ENCODE data around the gene SHISAL2A.

SHISAL2A gene

DNA sequence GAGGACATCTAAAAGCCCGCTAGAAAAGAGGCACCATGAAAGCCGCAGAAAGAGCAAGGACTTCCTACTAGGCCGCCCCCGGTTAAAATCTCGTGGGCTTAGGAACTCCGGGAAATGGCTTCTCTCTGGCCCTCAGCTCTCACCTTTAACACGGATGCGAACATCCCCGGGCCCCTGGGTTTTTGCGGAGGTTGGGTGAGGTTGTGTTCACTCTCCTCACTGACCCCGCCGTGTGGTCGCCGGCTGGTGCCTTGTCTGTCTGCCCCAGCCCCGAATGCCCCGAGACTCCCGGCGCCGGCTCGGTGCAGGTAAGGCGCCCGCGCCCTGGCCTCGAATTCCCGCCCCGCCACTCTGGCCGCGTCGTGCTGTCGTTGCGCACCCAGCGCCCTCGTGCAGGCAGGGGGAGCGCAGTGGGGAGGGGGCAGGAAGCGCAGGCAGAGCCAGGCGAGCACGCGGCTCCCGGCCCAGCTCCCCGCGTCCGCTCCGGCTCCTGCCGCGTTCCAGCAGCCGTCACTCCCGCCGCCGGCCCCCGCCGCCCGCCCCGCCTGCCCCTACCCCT, at the start of gene SHISAL2A:
SHISAL2A (plus strand) TSS at position 437 of the 559 bp plus-strand sequence. CDS start 326 bp downstream, outside the sequence.
- peak; percentile 54 for DNase-seq

GRCh38 chr1:52585474-52585873, 47.5 kb upstream of the SHISAL2A start:
- DNase-seq: no peak

GRCh38 chr1:52588027-52588426, 44.9 kb upstream of the SHISAL2A start:
- no peak for DNase-seq

- DNase-seq: no peak
Observed at GRCh38 chr1:52588535-52588934, 44.4 kb upstream of the SHISAL2A start.

DNA sequence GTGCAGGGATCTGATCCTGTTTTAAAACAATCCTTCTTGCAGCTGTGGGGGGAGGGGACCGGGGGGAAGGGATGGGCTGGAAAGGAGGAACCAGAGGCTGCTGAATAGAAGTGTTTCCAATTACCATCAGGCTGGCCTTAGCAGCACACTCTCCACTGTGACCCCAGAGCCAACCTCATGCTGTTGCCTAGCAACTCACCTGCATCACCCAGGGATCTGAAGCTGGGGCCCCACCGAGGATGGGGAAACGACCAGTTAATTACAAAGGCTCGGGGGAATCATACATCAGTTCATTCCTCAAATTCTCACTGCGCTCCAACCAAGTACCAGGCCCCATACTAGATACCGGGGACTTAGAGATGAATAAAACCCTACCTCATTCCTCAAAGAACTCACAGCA, 42.7 kb upstream of the SHISAL2A start:
- DNase-seq: no peak

DNA sequence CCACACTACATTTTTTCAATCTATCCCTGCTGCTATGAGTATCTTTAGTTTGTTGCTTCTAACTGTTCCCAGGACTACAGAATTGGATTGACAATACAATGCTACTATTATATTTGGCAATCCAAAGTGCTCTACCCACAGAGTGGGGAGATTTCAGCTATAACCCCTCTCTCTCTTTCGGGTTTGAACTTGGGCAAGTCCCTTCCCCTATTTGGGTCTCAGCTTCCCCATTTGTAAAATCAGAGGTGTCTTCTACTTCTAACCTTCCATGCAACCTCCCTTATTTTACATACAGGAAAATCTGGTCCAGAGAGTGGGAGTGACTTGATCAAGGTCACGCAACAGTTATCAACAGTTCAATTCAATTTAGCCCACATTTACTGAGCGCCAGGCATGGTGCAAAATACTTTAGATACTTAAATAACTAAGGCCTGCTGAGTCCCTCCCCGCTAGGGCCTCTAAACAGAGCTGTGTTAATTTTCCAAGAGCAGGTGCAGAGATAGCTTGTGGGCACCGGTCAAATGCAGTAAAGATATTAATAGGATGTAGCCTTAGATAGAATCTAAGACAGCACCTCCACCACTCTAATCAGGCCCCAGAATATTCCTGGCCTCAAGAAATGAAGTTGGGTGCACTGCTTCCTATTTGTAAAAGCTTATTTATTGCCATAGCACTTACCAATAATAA, 40.2 kb upstream of the SHISAL2A start:
- DNase-seq: no peak

- DNase-seq: no peak
Observed at GRCh38 chr1:52593495-52593894, 39.5 kb upstream of the SHISAL2A start.

- no peak for DNase-seq
Observed at GRCh38 chr1:52595061-52595460, 37.9 kb upstream of the SHISAL2A start.

- DNase-seq: no peak
Observed at GRCh38 chr1:52597912-52598311, 35.1 kb upstream of the SHISAL2A start.

GRCh38 chr1:52598729-52599128, 34.2 kb upstream of the SHISAL2A start:
- DNase-seq: no peak

- no peak for DNase-seq
Observed at GRCh38 chr1:52599236-52599635, 33.7 kb upstream of the SHISAL2A start.

DNA sequence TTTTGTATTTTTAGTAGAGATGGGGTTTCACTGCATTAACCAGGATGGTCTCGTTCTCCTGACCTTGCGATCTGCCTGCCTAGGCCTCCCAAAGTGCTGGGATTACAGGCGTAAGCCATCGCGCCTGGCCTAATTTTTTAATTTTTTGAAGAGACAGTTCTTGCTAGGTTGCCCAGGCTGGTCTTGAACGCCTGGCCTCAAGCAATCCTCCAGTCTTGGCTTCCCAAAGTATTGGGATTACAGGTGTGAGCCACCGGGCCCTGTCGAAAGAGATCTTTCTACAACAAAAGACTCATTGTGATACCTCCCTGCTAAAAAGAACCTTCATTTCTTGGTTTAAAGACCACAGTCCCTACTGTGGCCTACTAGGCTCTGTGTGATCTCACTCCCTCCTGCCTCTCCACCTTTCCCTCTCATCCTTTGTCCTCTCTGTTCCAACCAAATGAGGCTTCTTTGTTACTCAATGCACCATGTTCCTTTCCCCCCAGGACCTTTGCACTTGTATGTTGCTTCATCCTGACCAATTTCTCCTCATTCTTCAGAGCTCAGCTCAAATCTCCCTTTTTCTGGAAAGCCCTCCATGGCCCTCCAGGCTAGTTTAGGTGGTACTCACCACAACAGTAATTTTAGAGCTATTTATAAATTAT, 32.3 kb upstream of the SHISAL2A start:
- DNase-seq: no peak

DNA sequence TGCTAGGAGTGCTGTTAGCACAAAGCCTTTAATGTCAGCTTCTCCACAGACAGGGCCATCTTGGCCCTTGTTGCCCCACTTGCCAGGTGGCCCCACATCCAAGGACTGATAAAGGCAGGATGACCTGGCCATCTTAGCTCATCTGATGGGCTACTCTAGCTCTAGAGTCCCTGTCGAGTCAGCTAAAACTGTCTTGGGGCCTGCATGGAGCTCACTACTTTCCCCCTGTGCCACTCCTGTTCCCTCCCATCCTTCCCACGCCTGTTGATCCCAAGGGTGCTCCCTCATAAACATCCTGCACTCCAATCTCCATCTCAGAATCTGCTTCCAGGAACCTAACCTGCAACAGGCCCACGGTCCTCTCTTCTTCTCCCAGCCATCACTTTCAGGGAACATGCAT, 31.4 kb upstream of the SHISAL2A start:
- DNase-seq: no peak

- DNase-seq: peak; percentile 50
Observed at GRCh38 chr1:52601991-52602855, 30.7 kb upstream of the SHISAL2A start, which contains the start of gene GPX7. Gene GPX7, plus strand, starts transcription at chr1:52602371. Its CDS starts 39 bp downstream, at chr1:52602410.

GRCh38 chr1:52602856-52603600, 29.9 kb upstream of the SHISAL2A start:
- DNase-seq: peak; percentile 7

DNA sequence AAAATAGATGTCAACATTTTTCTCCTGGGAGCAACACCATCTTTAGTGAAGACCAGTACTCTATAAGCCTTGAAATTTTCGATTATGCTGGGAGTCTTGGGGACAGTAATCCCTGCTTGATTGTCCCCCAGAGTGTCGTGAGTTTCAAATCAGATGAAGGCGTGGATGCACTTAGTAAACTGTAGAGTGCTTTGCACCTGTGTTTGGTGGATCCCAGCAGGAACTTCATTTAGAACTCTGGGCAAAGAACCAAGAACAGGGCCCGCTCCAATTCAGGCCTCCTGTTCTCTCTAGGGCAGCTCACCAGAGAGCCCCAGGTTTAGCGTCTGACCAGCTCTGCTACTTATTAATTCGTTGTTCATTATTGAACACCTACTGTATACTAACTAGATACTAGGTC, 29.3 kb upstream of the SHISAL2A start:
- DNase-seq: no peak

GRCh38 chr1:52604063-52604770, 28.8 kb upstream of the SHISAL2A start:
- DNase-seq: no peak

GRCh38 chr1:52613636-52614373, 19.2 kb upstream of the SHISAL2A start:
- no peak for DNase-seq

DNA sequence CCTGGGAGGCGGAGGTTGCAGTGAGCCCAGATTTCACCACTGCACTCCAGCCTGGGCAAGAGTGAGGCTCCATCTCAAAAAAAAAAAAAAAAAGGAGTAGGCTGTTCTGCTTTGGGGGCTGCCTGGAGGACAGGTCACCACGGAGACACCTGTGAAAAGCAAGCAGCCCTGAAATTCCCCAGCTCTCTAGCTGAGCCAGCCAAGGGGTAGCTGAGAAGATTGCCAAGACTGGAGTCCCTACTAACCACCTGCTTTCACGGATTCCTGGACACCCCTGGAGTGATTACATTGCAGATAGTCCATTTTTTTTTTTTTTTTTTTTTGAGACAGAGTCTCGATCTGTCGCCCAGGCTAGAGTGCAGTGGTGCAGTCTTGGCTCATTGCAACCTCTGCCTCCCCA, 18.3 kb upstream of the SHISAL2A start:
- no peak for DNase-seq

DNA sequence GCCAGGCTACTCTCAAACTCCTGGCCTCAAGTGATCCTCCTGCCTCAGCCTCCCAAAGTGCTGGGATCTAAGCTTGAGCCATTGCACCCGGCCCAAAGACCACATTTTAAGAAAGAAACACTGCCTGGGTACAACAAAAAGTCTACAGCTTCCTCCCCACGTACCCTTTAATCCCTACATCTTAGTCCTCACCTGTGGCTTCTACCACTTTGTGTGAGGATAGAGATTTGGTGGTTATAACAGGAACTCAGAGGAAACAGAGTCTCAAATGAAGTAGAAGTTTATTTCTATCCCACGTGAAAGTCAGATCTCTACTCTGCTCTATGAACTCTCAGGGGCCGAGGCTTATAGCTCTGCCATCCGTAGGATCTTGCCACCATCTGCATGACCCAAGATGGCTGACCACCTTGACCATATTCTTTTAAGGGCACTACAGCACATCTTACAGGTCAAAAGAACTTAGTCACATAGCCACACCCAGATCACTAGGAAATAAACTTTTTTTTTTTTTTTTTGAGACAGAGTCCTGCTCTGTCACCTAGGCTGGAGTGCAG, 17.4 kb upstream of the SHISAL2A start:
- no peak for DNase-seq

DNA sequence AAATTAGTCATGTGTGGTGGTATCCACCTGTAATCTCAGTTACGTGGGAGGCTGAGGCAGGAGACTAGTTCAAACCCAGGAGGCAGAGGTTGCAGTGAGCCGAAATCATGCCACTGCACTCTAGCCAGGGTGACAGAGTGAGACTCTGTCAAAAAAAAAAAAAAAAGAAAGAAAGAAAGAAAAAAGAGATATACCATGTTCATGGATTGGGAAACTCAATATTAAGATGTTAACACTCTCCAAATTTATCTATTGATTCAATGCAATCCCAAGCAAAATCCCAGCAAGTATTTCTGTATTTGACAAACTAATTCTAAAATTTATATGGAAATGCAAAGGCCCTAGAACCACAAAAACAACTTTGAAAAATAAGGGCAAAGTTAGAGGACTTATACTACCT, 11.0 kb upstream of the SHISAL2A start:
- no peak for DNase-seq

All from stimulated activated CD4-positive, alpha-beta T cell treated with anti-CD3 and anti-CD28 coated beads, Interleukin-1b, Interleukin-23, amount 100 ng/mL, for 48 hours (primary cell).